ENCODE results near the gene CLEC7A. TPM values are rescaled to one million over a fixed set of nuclear protein-coding genes. Genes with fewer than 3 reads are reported as not detected.

The CLEC7A gene
- total RNA-seq, 4 donors from 2014 or later: 1.1 to 40.7 (median 3.6) TPM

- intact Hi-C loops (cut with DNase I; ENCODE audit: low total_unique reads) (no loop called here), in situ Hi-C loops (cut with MboI; ENCODE audit: low sequenced_read_pairs in 4 of 4) (no loop called here)
- H3K4me3 ChIP-seq: no peak overlapping the region
- TF ChIP-seq CTCF (IDR thresholded peaks at IDR 0.05 in 4 of 5, conservative IDR thresholded peaks at IDR 0.05 in 1 of 5) (no peak), POLR2A (IDR thresholded peaks at IDR 0.05) (no peak)
- H3K27me3 ChIP-seq: no peaks in the 10 kb centered on the region
- DNase-seq (no peak), ATAC-seq (no peak)
- no peaks in the 10 kb centered on the region for H3K36me3 ChIP-seq
- no peaks in the 10 kb centered on the region for H3K4me1 ChIP-seq
- H3K9me3 ChIP-seq: no peaks in the 10 kb centered on the region
- no peak overlapping the region for H3K27ac ChIP-seq
These were observed 14.1 kb downstream of the CLEC7A start for GRCh38 chr12:10115890-10116289.

- Histone ChIP-seq H3K27ac (no peak overlapping the region), H3K4me1 (no peaks in the 10 kb centered on the region), H3K27me3 (no peaks in the 10 kb centered on the region), H3K4me3 (no peak overlapping the region), H3K36me3 (no peaks in the 10 kb centered on the region), H3K9me3 (no peaks in the 10 kb centered on the region)
- ATAC-seq: no peak
- TF ChIP-seq POLR2A (IDR thresholded peaks at IDR 0.05) (no peak), CTCF (IDR thresholded peaks at IDR 0.05 in 4 of 5, conservative IDR thresholded peaks at IDR 0.05 in 1 of 5) (no peak)
- in situ Hi-C loops (cut with MboI; ENCODE audit: low sequenced_read_pairs in 4 of 4): no loop called here
- DNase-seq: no peak
- intact Hi-C loops (cut with DNase I; ENCODE audit: low total_unique reads): no loop called here
These were observed 14.7 kb downstream of the CLEC7A start for GRCh38 chr12:10115311-10115710.

GRCh38 chr12:10113920-10114319 is 16.1 kb downstream of the CLEC7A start:
- in situ Hi-C loops (cut with MboI; ENCODE audit: low sequenced_read_pairs in 4 of 4): no loop called here

GRCh38 chr12:10113075-10113474 is 16.9 kb downstream of the CLEC7A start:
- Histone ChIP-seq H3K27me3 (no peaks in the 10 kb centered on the region), H3K27ac (no peak overlapping the region), H3K4me1 (no peaks in the 10 kb centered on the region), H3K4me3 (no peak overlapping the region), H3K9me3 (no peaks in the 10 kb centered on the region), H3K36me3 (no peaks in the 10 kb centered on the region)
- no peak for ATAC-seq
- intact Hi-C loops (cut with DNase I; ENCODE audit: low total_unique reads): no loop called here
- in situ Hi-C loops (cut with MboI; ENCODE audit: low sequenced_read_pairs in 4 of 4): no loop called here
- no peak for DNase-seq
- TF ChIP-seq POLR2A (IDR thresholded peaks at IDR 0.05) (no peak), CTCF (IDR thresholded peaks at IDR 0.05 in 4 of 5, conservative IDR thresholded peaks at IDR 0.05 in 1 of 5) (no peak)

More at GRCh38 chr12:10113920-10114319, 16.1 kb downstream of the CLEC7A start:
- intact Hi-C loops (cut with DNase I; ENCODE audit: low total_unique reads): no loop called here
- H3K36me3 ChIP-seq: no peaks in the 10 kb centered on the region
- H3K27me3 ChIP-seq: no peaks in the 10 kb centered on the region
- ATAC-seq (no peak), DNase-seq (no peak)
- no peak overlapping the region for H3K27ac ChIP-seq
- H3K4me1 ChIP-seq: no peaks in the 10 kb centered on the region
- TF ChIP-seq CTCF (IDR thresholded peaks at IDR 0.05 in 4 of 5, conservative IDR thresholded peaks at IDR 0.05 in 1 of 5) (no peak), POLR2A (IDR thresholded peaks at IDR 0.05) (no peak)
- H3K9me3 ChIP-seq: no peaks in the 10 kb centered on the region
- H3K4me3 ChIP-seq: no peak overlapping the region

GRCh38 chr12:10111451-10111850 is 18.5 kb downstream of the CLEC7A start:
- DNase-seq: no peak
- H3K36me3 ChIP-seq: no peaks in the 10 kb centered on the region
- no peaks in the 10 kb centered on the region for H3K4me1 ChIP-seq
- no peak overlapping the region for H3K27ac ChIP-seq
- TF ChIP-seq CTCF (IDR thresholded peaks at IDR 0.05 in 4 of 5, conservative IDR thresholded peaks at IDR 0.05 in 1 of 5) (no peak), POLR2A (IDR thresholded peaks at IDR 0.05) (no peak)
- no peak overlapping the region for H3K4me3 ChIP-seq
- H3K27me3 ChIP-seq: no peaks in the 10 kb centered on the region
- ATAC-seq: no peak
- no peaks in the 10 kb centered on the region for H3K9me3 ChIP-seq
- intact Hi-C loops (cut with DNase I; ENCODE audit: low total_unique reads) (no loop called here), in situ Hi-C loops (cut with MboI; ENCODE audit: low sequenced_read_pairs in 4 of 4) (no loop called here)
